KOPT-K1 (cell line): Measurements from ENCODE around the gene RNU6-7.

Source experiments
- H3K27ac ChIP-seq: fragments of 200-600 bp; sonication (generic); 2 replicates; pipeline ENCODE4 v1.5.1; 2016; ENCODE audit warnings: antibody characterized with exemption, mild to moderate bottlenecking, low read depth, low read length; ENCODE audit not compliant: poor library complexity, severe bottlenecking
- H3K36me3 ChIP-seq: fragments of 200-600 bp; sonication (generic); 2 replicates; pipeline ENCODE4 v1.5.1; 2017; ENCODE audit warnings: antibody characterized with exemption, mild to moderate bottlenecking, low read length, moderate library complexity; ENCODE audit not compliant: insufficient read depth
- H3K9me3 ChIP-seq: fragments of 200-600 bp; sonication (generic); 2 replicates; pipeline ENCODE4 v1.5.1; 2017; ENCODE audit warnings: antibody characterized with exemption, low read length, mild to moderate bottlenecking; ENCODE audit not compliant: insufficient read depth, poor library complexity, severe bottlenecking

RNU6-7 gene

GRCh38 chr14:32201816-32202490 is at the start of gene RNU6-7:
TSS of gene RNU6-7 (plus strand) at chr14:32202045.
- Histone ChIP-seq H3K27ac (peak within 1 kb of the TSS; percentile 83), H3K9me3 (no peaks in the 10 kb centered on the region), H3K36me3 (no peaks in the 10 kb centered on the region)

DNA sequence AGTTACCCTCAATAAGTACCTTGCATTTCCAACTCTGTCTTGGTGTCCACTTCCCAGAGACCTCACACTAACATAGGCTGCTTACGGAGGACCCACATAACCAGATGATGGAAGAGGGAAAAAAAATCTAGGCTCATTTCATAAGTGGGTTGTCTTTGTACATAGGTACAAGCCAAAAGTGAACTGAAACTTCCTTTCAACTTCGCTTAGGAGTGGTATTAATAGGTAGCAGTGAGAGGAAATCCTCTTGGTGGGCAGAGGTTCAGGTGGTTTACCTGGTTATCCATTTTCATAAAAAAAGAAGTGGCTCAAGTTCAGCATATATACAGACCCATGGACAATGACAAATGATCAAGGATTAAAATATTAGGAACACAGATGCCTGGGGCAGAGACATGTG is 35.8 kb upstream of the RNU6-7 start:
- no peak overlapping the region for H3K27ac ChIP-seq
- H3K9me3 ChIP-seq, result no peaks in the 10 kb centered on the region
- no peaks in the 10 kb centered on the region for H3K36me3 ChIP-seq

DNA sequence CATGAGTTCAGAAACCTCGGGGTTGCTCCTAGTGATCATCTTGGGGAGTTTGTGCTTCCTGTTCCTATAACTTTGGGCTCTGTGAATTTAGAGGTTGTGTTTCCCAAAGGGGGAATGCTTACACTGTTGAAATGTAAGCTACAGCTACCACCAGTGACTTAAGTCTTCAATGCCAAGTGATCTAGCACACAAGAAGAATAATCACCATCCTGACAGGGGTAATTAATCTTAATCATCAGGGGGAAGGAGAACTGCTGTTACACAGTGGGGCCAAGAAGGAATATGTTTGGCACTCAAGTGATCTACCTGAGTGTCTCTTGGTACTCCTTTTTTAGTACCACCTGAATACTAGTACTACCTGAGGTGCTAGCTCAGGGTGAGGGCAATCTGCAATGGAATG is 34.9 kb upstream of the RNU6-7 start:
- Histone ChIP-seq H3K27ac (no peak overlapping the region), H3K36me3 (no peaks in the 10 kb centered on the region), H3K9me3 (no peaks in the 10 kb centered on the region)

DNA sequence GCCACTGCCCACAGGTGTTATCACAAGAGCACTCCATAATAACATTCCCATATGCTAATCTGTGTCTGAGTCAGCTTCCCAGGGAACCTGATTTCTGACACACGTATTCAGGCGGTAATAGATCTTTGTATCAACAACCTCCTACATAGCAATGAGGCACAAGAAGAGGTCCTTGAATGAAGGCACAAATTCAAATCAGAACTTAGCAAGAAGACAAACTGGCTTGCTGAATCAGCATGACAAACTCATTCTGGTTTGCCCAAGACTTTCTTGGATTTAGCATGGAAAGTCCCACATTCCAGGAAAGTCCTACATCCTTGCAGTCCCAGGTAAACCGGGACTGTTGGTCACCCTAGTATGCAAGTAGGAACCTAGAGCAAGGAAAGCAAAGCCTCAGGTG is 33.9 kb upstream of the RNU6-7 start:
- no peaks in the 10 kb centered on the region for H3K9me3 ChIP-seq
- H3K27ac ChIP-seq, result no peak overlapping the region
- no peaks in the 10 kb centered on the region for H3K36me3 ChIP-seq

- Histone ChIP-seq H3K9me3 (no peaks in the 10 kb centered on the region), H3K27ac (no peak overlapping the region), H3K36me3 (no peaks in the 10 kb centered on the region)
Measured at GRCh38 chr14:32169191-32169590, 32.7 kb upstream of the RNU6-7 start.

GRCh38 chr14:32171469-32171868 is 30.4 kb upstream of the RNU6-7 start:
- Histone ChIP-seq H3K9me3 (no peaks in the 10 kb centered on the region), H3K36me3 (no peaks in the 10 kb centered on the region), H3K27ac (no peak overlapping the region)

- peaks cover 20% of the 10 kb centered on the region for H3K9me3 ChIP-seq
- H3K36me3 ChIP-seq, result no peaks in the 10 kb centered on the region
- no peak overlapping the region for H3K27ac ChIP-seq
Measured at GRCh38 chr14:32183151-32184058, 18.4 kb upstream of the RNU6-7 start.

GRCh38 chr14:32185097-32185496 is 16.7 kb upstream of the RNU6-7 start:
- Histone ChIP-seq H3K9me3 (peaks cover 13% of the 10 kb centered on the region), H3K36me3 (no peaks in the 10 kb centered on the region), H3K27ac (no peak overlapping the region)

DNA sequence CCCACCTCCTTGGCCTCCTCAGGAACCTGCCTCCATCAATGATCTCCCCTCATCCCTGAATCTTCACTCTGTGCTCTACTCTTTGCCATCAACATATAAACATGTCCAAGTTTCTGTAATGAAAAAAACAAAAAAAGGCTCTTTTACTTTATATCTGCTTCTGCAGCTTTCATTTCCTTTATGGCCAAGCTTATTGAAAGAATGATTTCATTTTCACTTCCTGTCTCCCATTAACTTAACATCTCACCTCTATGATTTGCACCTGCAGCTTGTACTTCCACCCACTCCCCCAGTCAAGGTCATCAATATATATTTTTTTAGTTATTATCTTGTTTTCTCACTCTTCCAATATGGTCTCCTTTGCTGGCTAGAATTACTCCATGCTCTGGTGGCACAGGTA is 15.6 kb upstream of the RNU6-7 start:
- Histone ChIP-seq H3K36me3 (no peaks in the 10 kb centered on the region), H3K9me3 (peaks cover 13% of the 10 kb centered on the region), H3K27ac (no peak overlapping the region)

GRCh38 chr14:32189811-32190210 is 12.0 kb upstream of the RNU6-7 start:
- peaks cover 11% of the 10 kb centered on the region for H3K9me3 ChIP-seq
- no peak overlapping the region for H3K27ac ChIP-seq
- no peaks in the 10 kb centered on the region for H3K36me3 ChIP-seq

DNA sequence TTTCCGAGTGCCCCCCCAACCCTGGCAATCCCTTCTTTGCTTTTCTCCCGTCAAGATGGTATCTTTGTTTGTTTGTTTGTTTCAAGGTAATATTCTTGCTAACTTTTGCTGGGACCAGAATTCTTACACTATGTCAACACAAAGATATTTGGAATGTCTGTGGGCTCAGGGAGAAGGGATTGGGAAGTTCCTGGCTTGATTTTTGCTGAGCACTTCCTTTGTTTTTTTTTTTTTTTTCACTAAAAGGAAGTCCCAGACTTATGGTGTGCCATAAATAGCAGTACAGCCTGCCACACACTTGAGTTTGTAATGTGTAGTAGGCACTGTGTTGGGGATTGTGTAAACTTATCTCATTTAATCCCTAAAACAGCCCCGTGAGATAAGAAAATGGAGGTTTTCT is 11.2 kb upstream of the RNU6-7 start:
- no peak overlapping the region for H3K27ac ChIP-seq
- no peaks in the 10 kb centered on the region for H3K36me3 ChIP-seq
- peaks cover 3% of the 10 kb centered on the region for H3K9me3 ChIP-seq

DNA sequence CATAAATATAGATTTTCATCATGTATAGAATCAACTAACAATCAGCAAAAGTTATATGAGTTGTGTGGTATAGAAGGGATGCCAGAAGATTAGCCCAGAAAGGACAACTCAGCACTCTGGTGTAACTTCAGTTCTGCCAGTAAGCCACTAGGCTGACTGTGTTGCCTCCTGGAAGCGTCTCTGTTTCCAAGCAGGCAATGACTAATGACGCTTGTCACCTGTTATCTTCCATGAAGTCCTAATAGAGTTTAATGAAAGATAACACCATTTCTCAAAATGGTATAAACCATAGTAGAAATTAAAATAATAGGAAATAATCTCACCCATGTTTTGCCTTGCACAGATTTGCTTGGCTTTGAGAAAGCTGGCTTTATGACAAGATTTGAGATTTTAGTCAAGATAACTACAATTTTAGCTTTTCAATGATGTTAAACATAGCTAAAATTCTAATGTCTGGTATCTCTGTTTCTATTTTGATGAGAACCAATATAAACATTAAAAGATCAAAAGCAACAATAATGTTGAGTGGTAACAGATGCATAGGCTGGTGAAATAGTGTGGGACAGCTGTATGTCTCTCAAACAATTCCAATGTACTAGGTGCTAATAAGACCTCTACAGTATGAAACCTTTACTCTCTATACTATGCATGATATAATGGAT is 9.0 kb upstream of the RNU6-7 start:
- Histone ChIP-seq H3K9me3 (no peaks in the 10 kb centered on the region), H3K36me3 (no peaks in the 10 kb centered on the region), H3K27ac (no peak overlapping the region)

DNA sequence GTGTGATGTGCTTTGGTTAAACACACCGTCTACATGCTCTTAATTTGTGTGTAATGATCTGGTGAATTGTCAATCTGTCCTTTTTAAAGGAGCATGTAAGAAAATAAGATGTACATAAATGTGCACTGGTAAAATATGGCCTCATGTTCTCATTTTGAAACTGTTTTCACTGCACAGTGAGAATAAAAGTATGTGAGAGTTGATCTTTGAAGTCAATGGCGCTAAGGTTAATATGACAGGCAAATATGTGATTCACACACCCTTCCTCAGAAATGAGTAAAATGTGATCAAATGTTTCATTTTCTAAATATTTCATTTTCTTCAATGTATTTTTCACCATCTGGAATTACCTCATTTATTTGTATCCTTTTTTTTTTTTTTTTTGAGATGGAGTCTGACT is 8.3 kb upstream of the RNU6-7 start:
- Histone ChIP-seq H3K36me3 (no peaks in the 10 kb centered on the region), H3K9me3 (no peaks in the 10 kb centered on the region), H3K27ac (no peak overlapping the region)

- Histone ChIP-seq H3K36me3 (no peaks in the 10 kb centered on the region), H3K27ac (no peak overlapping the region), H3K9me3 (no peaks in the 10 kb centered on the region)
Measured at GRCh38 chr14:32195636-32196035, 6.2 kb upstream of the RNU6-7 start.

- Histone ChIP-seq H3K36me3 (no peaks in the 10 kb centered on the region), H3K27ac (no peak overlapping the region), H3K9me3 (no peaks in the 10 kb centered on the region)
Measured at GRCh38 chr14:32197919-32198318, 3.9 kb upstream of the RNU6-7 start.
